ENCODE measurements around the gene TRAPPC11.

- TF ChIP-seq POLR2A (IDR thresholded peaks at IDR 0.05; ENCODE audit: low read depth, low read length) (no peak), POLR2AphosphoS5 (IDR thresholded peaks at IDR 0.05; ENCODE audit: low read depth, low read length) (no peak)
These were observed 23.4 kb upstream of the TRAPPC11 start for GRCh38 chr4:183635741-183636140.
